ENCODE results near the gene COX6A1.

COX6A1 gene

GRCh38 chr12:120468325-120468820 lies 30.5 kb downstream of the COX6A1 start:
- peak; percentile 79 for DNase-seq

GRCh38 chr12:120468821-120469449 lies 31.0 kb downstream of the COX6A1 start:
- peak; percentile 79 for DNase-seq

GRCh38 chr12:120469450-120470149 lies 31.7 kb downstream of the COX6A1 start, which contains the start of gene SRSF9:
Gene SRSF9, minus strand, starts transcription at chr12:120469748. Its CDS starts 139 bp downstream, at chr12:120469609.
- peak; percentile 98 for DNase-seq

GRCh38 chr12:120470150-120470784 lies 32.4 kb downstream of the COX6A1 start:
- DNase-seq: peak; percentile 76

- no peak for DNase-seq
These were observed 34.6 kb downstream of the COX6A1 start for GRCh38 chr12:120472521-120472920.

GRCh38 chr12:120473807-120474615 lies 36.1 kb downstream of the COX6A1 start:
- DNase-seq: no peak

GRCh38 chr12:120474616-120474960 lies 36.7 kb downstream of the COX6A1 start:
- DNase-seq: peak; percentile 59

GRCh38 chr12:120475643-120476042 lies 37.7 kb downstream of the COX6A1 start:
- DNase-seq: no peak

GRCh38 chr12:120479458-120479857 lies 41.5 kb downstream of the COX6A1 start:
- DNase-seq: no peak

GRCh38 chr12:120480211-120480610 lies 42.3 kb downstream of the COX6A1 start:
- no peak for DNase-seq

- DNase-seq: peak; percentile 52
These were observed 43.3 kb downstream of the COX6A1 start for GRCh38 chr12:120481022-120481767.

GRCh38 chr12:120483621-120484020 lies 45.7 kb downstream of the COX6A1 start:
- peak; percentile 14 for DNase-seq

GRCh38 chr12:120485961-120486881 lies 48.3 kb downstream of the COX6A1 start:
- DNase-seq: no peak

- DNase-seq: peak; percentile 29
These were observed 49.6 kb downstream of the COX6A1 start for GRCh38 chr12:120487552-120487951.

- no peak for DNase-seq
These were observed 50.2 kb downstream of the COX6A1 start for GRCh38 chr12:120488057-120488640.

GRCh38 chr12:120489018-120489417 lies 51.1 kb downstream of the COX6A1 start:
- DNase-seq: no peak

- no peak for DNase-seq
These were observed 52.4 kb downstream of the COX6A1 start for GRCh38 chr12:120490325-120490724.

All from OCI-M1 (cell line).